ENCODE data around the gene FMNL2. TPM values are rescaled to one million over a fixed set of nuclear protein-coding genes. Genes with fewer than 3 reads are reported as not detected.

The FMNL2 gene
- total RNA-seq, 3 donors from 2014 or later, result 11.5 to 25.4 (median 12.0) TPM

- DNase-seq (no peak), ATAC-seq (no peak)
- H3K36me3 ChIP-seq (ENCODE audit: low read depth), result no peaks in the 10 kb centered on the region
- no peaks in the 10 kb centered on the region for H3K9me3 ChIP-seq
- intact Hi-C loops (cut with DNase I, micrococcal nuclease), result no loop called here
- TF ChIP-seq CTCF (IDR thresholded peaks at IDR 0.05), result no peak
- H3K4me1 ChIP-seq (ENCODE audit: low read depth), result no peaks in the 10 kb centered on the region
- H3K4me3 ChIP-seq, result no peak overlapping the region
These were observed 31.0 kb upstream of the FMNL2 start for GRCh38 chr2:152303951-152304350.

GRCh38 chr2:152304836-152305235 is 30.1 kb upstream of the FMNL2 start:
- ATAC-seq, result no peak
- no peaks in the 10 kb centered on the region for H3K36me3 ChIP-seq (ENCODE audit: low read depth)
- intact Hi-C loops (cut with DNase I, micrococcal nuclease), result no loop called here
- no peaks in the 10 kb centered on the region for H3K4me1 ChIP-seq (ENCODE audit: low read depth)
- H3K9me3 ChIP-seq, result no peaks in the 10 kb centered on the region
- no peak overlapping the region for H3K4me3 ChIP-seq
- no peak for DNase-seq
- no peak for TF ChIP-seq CTCF (IDR thresholded peaks at IDR 0.05)

GRCh38 chr2:152307863-152308262 is 27.1 kb upstream of the FMNL2 start:
- intact Hi-C loops (cut with DNase I, micrococcal nuclease), result no loop called here
- no peak for TF ChIP-seq CTCF (IDR thresholded peaks at IDR 0.05)
- no peaks in the 10 kb centered on the region for H3K36me3 ChIP-seq (ENCODE audit: low read depth)
- H3K9me3 ChIP-seq, result no peaks in the 10 kb centered on the region
- no peak for DNase-seq
- ATAC-seq, result no peak
- H3K4me3 ChIP-seq, result no peak overlapping the region
- no peaks in the 10 kb centered on the region for H3K4me1 ChIP-seq (ENCODE audit: low read depth)

GRCh38 chr2:152309352-152310214 is 25.4 kb upstream of the FMNL2 start:
- H3K36me3 ChIP-seq (ENCODE audit: low read depth), result no peaks in the 10 kb centered on the region
- H3K4me1 ChIP-seq (ENCODE audit: low read depth), result no peaks in the 10 kb centered on the region

GRCh38 chr2:152319822-152320570 is 15.0 kb upstream of the FMNL2 start:
- intact Hi-C loops (cut with DNase I, micrococcal nuclease), result no loop called here
- Histone ChIP-seq H3K4me1 (ENCODE audit: low read depth) (no peaks in the 10 kb centered on the region), H3K4me3 (no peak overlapping the region), H3K36me3 (ENCODE audit: low read depth) (no peaks in the 10 kb centered on the region), H3K9me3 (no peaks in the 10 kb centered on the region)
- no peak for TF ChIP-seq CTCF (IDR thresholded peaks at IDR 0.05)
- DNase-seq (no peak), ATAC-seq (no peak)

More at GRCh38 chr2:152309352-152310214, 25.4 kb upstream of the FMNL2 start:
- H3K9me3 ChIP-seq, result no peaks in the 10 kb centered on the region
- ATAC-seq (no peak), DNase-seq (no peak)
- intact Hi-C loops (cut with DNase I, micrococcal nuclease), result no loop called here
- H3K4me3 ChIP-seq, result no peak overlapping the region
- TF ChIP-seq CTCF (IDR thresholded peaks at IDR 0.05), result no peak
